Left renal cortex interstitium (tissue), 4 donors: ENCODE measurements around the gene ACADL. TPM values are rescaled to one million over a fixed set of nuclear protein-coding genes. Genes with fewer than 3 reads are reported as not detected.
"Not testable (repeated sequence)": the region's sequence is repeated elsewhere in the genome, so short reads cannot be mapped to it uniquely, and the experiment has no call there.

ENCODE experiments used
- DNase-seq, 4 donors: peaks; one replicate each; pipeline ENCODE4 v3.0.0-alpha.2; 2013; ENCODE audit warnings: low read depth in 4 of 4, low spot score in 2 of 4, missing footprints in 1 of 4
- polyA plus RNA-seq, 4 donors: library from polyadenylated mRNA; unstranded; fragments of 120-200 nt; gene quantifications; one replicate each; pipeline ENCODE4 v1.2.1, GENCODE V29; 2013; ENCODE audit not compliant: insufficient read length in 4 of 4

ACADL gene
- polyA plus RNA-seq, 4 donors = 15.3 to 26.6 (median 20.5) TPM

GRCh38 chr2:210203558-210203957 lies 21.7 kb downstream of the ACADL start:
- DNase-seq = no peak

GRCh38 chr2:210203147-210203546 lies 22.1 kb downstream of the ACADL start:
- no peak for DNase-seq

GRCh38 chr2:210199854-210200253 lies 25.4 kb downstream of the ACADL start:
- no peak for DNase-seq

GRCh38 chr2:210199186-210199765 lies 26.0 kb downstream of the ACADL start:
- no peak for DNase-seq

GRCh38 chr2:210198326-210198725 lies 26.9 kb downstream of the ACADL start:
- DNase-seq = no peak

- DNase-seq = no peak
These were observed 27.5 kb downstream of the ACADL start for GRCh38 chr2:210197720-210198119.

- no peak for DNase-seq
These were observed 30.0 kb downstream of the ACADL start for GRCh38 chr2:210195101-210195852.

- no peak for DNase-seq
These were observed 34.9 kb downstream of the ACADL start for GRCh38 chr2:210190345-210190744.

- DNase-seq = no peak
These were observed 35.7 kb downstream of the ACADL start for GRCh38 chr2:210189452-210190138.

GRCh38 chr2:210188755-210189154 lies 36.5 kb downstream of the ACADL start:
- DNase-seq = no peak

- DNase-seq = no peak
These were observed 37.1 kb downstream of the ACADL start for GRCh38 chr2:210188190-210188589.

- not testable (repeated sequence) for DNase-seq
These were observed 41.3 kb downstream of the ACADL start for GRCh38 chr2:210183936-210184335.

GRCh38 chr2:210181606-210182088 lies 43.6 kb downstream of the ACADL start:
- not testable (repeated sequence) for DNase-seq

GRCh38 chr2:210181033-210181605 lies 44.1 kb downstream of the ACADL start:
- not testable (repeated sequence) for DNase-seq

- no peak for DNase-seq
These were observed 44.8 kb downstream of the ACADL start for GRCh38 chr2:210180477-210180876.

GRCh38 chr2:210179351-210179990 lies 45.8 kb downstream of the ACADL start:
- no peak for DNase-seq

- DNase-seq = no peak
These were observed 47.5 kb downstream of the ACADL start for GRCh38 chr2:210177769-210178168.

GRCh38 chr2:210177115-210177514 lies 48.1 kb downstream of the ACADL start:
- DNase-seq = not testable (repeated sequence)

- no peak for DNase-seq
These were observed 51.2 kb downstream of the ACADL start for GRCh38 chr2:210174086-210174485.

- DNase-seq = no peak
These were observed 53.0 kb downstream of the ACADL start for GRCh38 chr2:210172219-210172575.
